Activated T-helper 17 cell treated with anti-CD3 and anti-CD28 coated beads, Interleukin-2, amount 50 U/mL, for 72 hours (primary cell): ENCODE data around the gene SLX4IP. TPM values are rescaled to one million over a fixed set of nuclear protein-coding genes. Genes with fewer than 3 reads are reported as not detected.

Experiments used
- ATAC-seq: fragments of 150-1000 bp; cut with Tn5 transposase; replicated peaks from 2 replicates; pipeline ENCODE4 v1.10.0; 2021; ENCODE audit warnings: mild to moderate bottlenecking, moderate library complexity
- H3K27ac Mint-ChIP-seq: one replicate; pipeline ENCODE4 v1.8.0; 2022; ENCODE audit warnings: mixed read lengths
- H3K27me3 Mint-ChIP-seq: one replicate; pipeline ENCODE4 v1.8.0; 2022; ENCODE audit warnings: mixed read lengths
- H3K36me3 Mint-ChIP-seq: one replicate; pipeline ENCODE4 v1.8.0; 2022; ENCODE audit warnings: low read depth, mild to moderate bottlenecking, mixed read lengths
- H3K4me1 Mint-ChIP-seq: one replicate; pipeline ENCODE4 v1.8.0; 2022; ENCODE audit warnings: mixed read lengths
- H3K4me3 Mint-ChIP-seq: one replicate; pipeline ENCODE4 v1.8.0; 2022; ENCODE audit warnings: mild to moderate bottlenecking, mixed read lengths
- H3K9me3 Mint-ChIP-seq: one replicate; pipeline ENCODE4 v1.8.0; 2022; ENCODE audit warnings: mixed read lengths
- total RNA-seq, 2 donors: library from RNA; stranded (reverse); gene quantifications; one replicate each; pipeline ENCODE4 v1.2.3, GENCODE V29; 2022

The SLX4IP gene
- total RNA-seq, 2 donors from 2014 or later = 3.9 to 4.0 TPM

- H3K36me3 Mint-ChIP-seq = no peaks in the 10 kb centered on the region
- no peak for ATAC-seq
- no peak overlapping the region for H3K4me3 Mint-ChIP-seq
- H3K9me3 Mint-ChIP-seq = no peaks in the 10 kb centered on the region
- H3K27ac Mint-ChIP-seq = no peak overlapping the region
- peaks cover 6% of the 10 kb centered on the region for H3K4me1 Mint-ChIP-seq
- H3K27me3 Mint-ChIP-seq = no peaks in the 10 kb centered on the region
Measured at GRCh38 chr20:10488534-10488933, 53.4 kb downstream of the SLX4IP start.

- Mint-ChIP-seq H3K4me3 (no peak overlapping the region), H3K36me3 (no peaks in the 10 kb centered on the region), H3K27ac (peak overlapping the region; percentile 40), H3K27me3 (no peaks in the 10 kb centered on the region), H3K9me3 (no peaks in the 10 kb centered on the region), H3K4me1 (peaks cover 6% of the 10 kb centered on the region)
- ATAC-seq = no peak
Measured at GRCh38 chr20:10489853-10490252, 54.7 kb downstream of the SLX4IP start.

- no peak for ATAC-seq
- Mint-ChIP-seq H3K4me1 (peaks cover 6% of the 10 kb centered on the region), H3K36me3 (no peaks in the 10 kb centered on the region), H3K9me3 (no peaks in the 10 kb centered on the region), H3K4me3 (no peak overlapping the region), H3K27me3 (no peaks in the 10 kb centered on the region), H3K27ac (peak overlapping the region; percentile 40)
Measured at GRCh38 chr20:10490257-10490656, 55.2 kb downstream of the SLX4IP start.

- peaks cover 6% of the 10 kb centered on the region for H3K4me1 Mint-ChIP-seq
- peak overlapping the region; percentile 40 for H3K27ac Mint-ChIP-seq
- no peak overlapping the region for H3K4me3 Mint-ChIP-seq
- no peaks in the 10 kb centered on the region for H3K27me3 Mint-ChIP-seq
- H3K36me3 Mint-ChIP-seq = no peaks in the 10 kb centered on the region
- H3K9me3 Mint-ChIP-seq = no peaks in the 10 kb centered on the region
- ATAC-seq = no peak
Measured at GRCh38 chr20:10490706-10491105, 55.6 kb downstream of the SLX4IP start.

GRCh38 chr20:10492065-10492464, 57.0 kb downstream of the SLX4IP start:
- Mint-ChIP-seq H3K4me3 (no peak overlapping the region), H3K9me3 (no peaks in the 10 kb centered on the region), H3K27ac (no peak overlapping the region), H3K4me1 (peaks cover 9% of the 10 kb centered on the region), H3K36me3 (no peaks in the 10 kb centered on the region), H3K27me3 (no peaks in the 10 kb centered on the region)
- ATAC-seq = no peak

GRCh38 chr20:10492844-10493243, 57.7 kb downstream of the SLX4IP start:
- no peak overlapping the region for H3K4me3 Mint-ChIP-seq
- H3K27ac Mint-ChIP-seq = no peak overlapping the region
- no peaks in the 10 kb centered on the region for H3K27me3 Mint-ChIP-seq
- no peak for ATAC-seq
- H3K9me3 Mint-ChIP-seq = no peaks in the 10 kb centered on the region
- H3K4me1 Mint-ChIP-seq = peaks cover 9% of the 10 kb centered on the region
- H3K36me3 Mint-ChIP-seq = no peaks in the 10 kb centered on the region

GRCh38 chr20:10495173-10495572, 60.1 kb downstream of the SLX4IP start:
- Mint-ChIP-seq H3K27me3 (no peaks in the 10 kb centered on the region), H3K27ac (no peak overlapping the region), H3K36me3 (no peaks in the 10 kb centered on the region), H3K4me3 (no peak overlapping the region), H3K4me1 (peaks cover 9% of the 10 kb centered on the region), H3K9me3 (no peaks in the 10 kb centered on the region)
- ATAC-seq = no peak

GRCh38 chr20:10496465-10496864, 61.4 kb downstream of the SLX4IP start:
- no peak overlapping the region for H3K4me3 Mint-ChIP-seq
- H3K27ac Mint-ChIP-seq = no peak overlapping the region
- H3K27me3 Mint-ChIP-seq = no peaks in the 10 kb centered on the region
- H3K4me1 Mint-ChIP-seq = peaks cover 3% of the 10 kb centered on the region
- no peaks in the 10 kb centered on the region for H3K36me3 Mint-ChIP-seq
- no peak for ATAC-seq
- H3K9me3 Mint-ChIP-seq = no peaks in the 10 kb centered on the region

GRCh38 chr20:10497283-10497682, 62.2 kb downstream of the SLX4IP start:
- no peak overlapping the region for H3K4me3 Mint-ChIP-seq
- H3K4me1 Mint-ChIP-seq = peaks cover 8% of the 10 kb centered on the region

GRCh38 chr20:10497791-10498190, 62.7 kb downstream of the SLX4IP start:
- H3K4me1 Mint-ChIP-seq = peaks cover 13% of the 10 kb centered on the region
- no peak overlapping the region for H3K27ac Mint-ChIP-seq

More at GRCh38 chr20:10497283-10497682, 62.2 kb downstream of the SLX4IP start:
- no peaks in the 10 kb centered on the region for H3K36me3 Mint-ChIP-seq
- ATAC-seq = no peak
- H3K9me3 Mint-ChIP-seq = no peaks in the 10 kb centered on the region
- H3K27ac Mint-ChIP-seq = no peak overlapping the region
- no peaks in the 10 kb centered on the region for H3K27me3 Mint-ChIP-seq

GRCh38 chr20:10498200-10498599, 63.1 kb downstream of the SLX4IP start:
- H3K36me3 Mint-ChIP-seq = no peaks in the 10 kb centered on the region
- no peak overlapping the region for H3K27ac Mint-ChIP-seq
- H3K9me3 Mint-ChIP-seq = no peaks in the 10 kb centered on the region
- peaks cover 17% of the 10 kb centered on the region for H3K4me1 Mint-ChIP-seq
- H3K4me3 Mint-ChIP-seq = no peak overlapping the region
- no peak for ATAC-seq
- H3K27me3 Mint-ChIP-seq = no peaks in the 10 kb centered on the region

More at GRCh38 chr20:10497791-10498190, 62.7 kb downstream of the SLX4IP start:
- Mint-ChIP-seq H3K27me3 (no peaks in the 10 kb centered on the region), H3K9me3 (no peaks in the 10 kb centered on the region), H3K4me3 (no peak overlapping the region), H3K36me3 (no peaks in the 10 kb centered on the region)
- ATAC-seq = no peak

GRCh38 chr20:10501402-10501801, 66.3 kb downstream of the SLX4IP start:
- H3K4me3 Mint-ChIP-seq = peak overlapping the region; percentile 74
- no peaks in the 10 kb centered on the region for H3K9me3 Mint-ChIP-seq
- peak; percentile 12 for ATAC-seq
- peaks cover 14% of the 10 kb centered on the region for H3K4me1 Mint-ChIP-seq
- no peaks in the 10 kb centered on the region for H3K27me3 Mint-ChIP-seq
- H3K27ac Mint-ChIP-seq = peak overlapping the region; percentile 83
- H3K36me3 Mint-ChIP-seq = no peaks in the 10 kb centered on the region

GRCh38 chr20:10502098-10502526, 67.0 kb downstream of the SLX4IP start:
- H3K27ac Mint-ChIP-seq = peak overlapping the region; percentile 83
- H3K4me3 Mint-ChIP-seq = peak overlapping the region; percentile 74
- H3K36me3 Mint-ChIP-seq = no peaks in the 10 kb centered on the region
- no peaks in the 10 kb centered on the region for H3K27me3 Mint-ChIP-seq
- no peaks in the 10 kb centered on the region for H3K9me3 Mint-ChIP-seq
- H3K4me1 Mint-ChIP-seq = peaks cover 13% of the 10 kb centered on the region
- peak; percentile 54 for ATAC-seq

- H3K27me3 Mint-ChIP-seq = no peaks in the 10 kb centered on the region
- no peak for ATAC-seq
- H3K9me3 Mint-ChIP-seq = no peaks in the 10 kb centered on the region
- no peak overlapping the region for H3K27ac Mint-ChIP-seq
- no peaks in the 10 kb centered on the region for H3K36me3 Mint-ChIP-seq
- H3K4me3 Mint-ChIP-seq = no peak overlapping the region
- peaks cover 13% of the 10 kb centered on the region for H3K4me1 Mint-ChIP-seq
Measured at GRCh38 chr20:10504608-10504993, 69.5 kb downstream of the SLX4IP start.

- Mint-ChIP-seq H3K9me3 (no peaks in the 10 kb centered on the region), H3K36me3 (no peaks in the 10 kb centered on the region), H3K27ac (no peak overlapping the region), H3K4me1 (peaks cover 13% of the 10 kb centered on the region), H3K4me3 (no peak overlapping the region), H3K27me3 (no peaks in the 10 kb centered on the region)
- no peak for ATAC-seq
Measured at GRCh38 chr20:10504994-10505730, 70.1 kb downstream of the SLX4IP start.
